H7 (cell line): ENCODE data around the gene MBLAC1. TPM values are rescaled to one million over a fixed set of nuclear protein-coding genes. Genes with fewer than 3 reads are reported as not detected.

ENCODE experiments used
- DNase-seq: peaks from one replicate; pipeline ENCODE4 v3.0.0; 2012
- H3K27me3 ChIP-seq: 2 replicates; pipeline ENCODE4 v1.6.0; 2011; ENCODE audit warnings: mild to moderate bottlenecking, low read length; ENCODE audit not compliant: control insufficient read depth, insufficient read depth
- H3K36me3 ChIP-seq: replicated peaks from 2 replicates; pipeline ENCODE4 v1.5.1; 2011; ENCODE audit warnings: low read length; ENCODE audit not compliant: control insufficient read depth, insufficient read depth
- H3K4me3 ChIP-seq: 2 replicates; pipeline ENCODE4 v1.5.1; 2011; ENCODE audit warnings: low read depth, mild to moderate bottlenecking, control low read depth, low read length, moderate library complexity; ENCODE audit not compliant: insufficient read depth
- total RNA-seq: library from RNA; depleted of rRNA; stranded (reverse); fragments of >200 nt; shearing (Covaris generic); gene quantifications from 2 replicates; pipeline ENCODE4 v1.2.3, GENCODE V29; 2014

MBLAC1 gene
- total RNA-seq, 1 experiment from 2014 or later, result 3.5 TPM

- DNase-seq, result peak; percentile 49
- Histone ChIP-seq H3K4me3 (no peak overlapping the region), H3K36me3 (peaks cover 32% of the 10 kb centered on the region), H3K27me3 (no peaks in the 10 kb centered on the region)
Observed at GRCh38 chr7:100107125-100107737, 19.5 kb upstream of the MBLAC1 start.

GRCh38 chr7:100107890-100108289 lies 18.9 kb upstream of the MBLAC1 start:
- DNase-seq, result no peak
- H3K27me3 ChIP-seq, result no peaks in the 10 kb centered on the region
- peaks cover 35% of the 10 kb centered on the region for H3K36me3 ChIP-seq
- no peak overlapping the region for H3K4me3 ChIP-seq

GRCh38 chr7:100109521-100110163 lies 17.1 kb upstream of the MBLAC1 start:
- no peak overlapping the region for H3K4me3 ChIP-seq
- peaks cover 41% of the 10 kb centered on the region for H3K36me3 ChIP-seq
- no peak for DNase-seq
- H3K27me3 ChIP-seq, result no peaks in the 10 kb centered on the region

- Histone ChIP-seq H3K4me3 (no peak overlapping the region), H3K36me3 (peaks cover 36% of the 10 kb centered on the region), H3K27me3 (no peaks in the 10 kb centered on the region)
- DNase-seq, result no peak
Observed at GRCh38 chr7:100111156-100111555, 15.6 kb upstream of the MBLAC1 start.

GRCh38 chr7:100111914-100112313 lies 14.9 kb upstream of the MBLAC1 start:
- H3K36me3 ChIP-seq, result peaks cover 35% of the 10 kb centered on the region
- H3K27me3 ChIP-seq, result no peaks in the 10 kb centered on the region
- peak; percentile 64 for DNase-seq
- H3K4me3 ChIP-seq, result no peak overlapping the region

- no peak for DNase-seq
- H3K36me3 ChIP-seq, result peaks cover 17% of the 10 kb centered on the region
- no peak overlapping the region for H3K4me3 ChIP-seq
- H3K27me3 ChIP-seq, result no peaks in the 10 kb centered on the region
Observed at GRCh38 chr7:100115026-100115425, 11.7 kb upstream of the MBLAC1 start.

- Histone ChIP-seq H3K36me3 (peaks cover 3% of the 10 kb centered on the region), H3K4me3 (peak overlapping the region; percentile 89), H3K27me3 (no peaks in the 10 kb centered on the region)
- no peak for DNase-seq
Observed at GRCh38 chr7:100118388-100119071, 8.2 kb upstream of the MBLAC1 start.

GRCh38 chr7:100119072-100119969 lies 7.4 kb upstream of the MBLAC1 start, which contains the start of the genes CNPY4 and TAF6:
Gene CNPY4 (plus strand): TSS chr7:100119634. CDS start chr7:100119745, 111 bp downstream.
Gene TAF6 (minus strand): TSS chr7:100119358. CDS start chr7:100114209, 5,149 bp downstream.
- DNase-seq, result peak; percentile 99
- H3K4me3 ChIP-seq, result peak within 1 kb of the TSS; percentile 89
- H3K27me3 ChIP-seq, result no peaks in the 10 kb centered on the region
- H3K36me3 ChIP-seq, result no peaks in the 10 kb centered on the region; the same call in 1 of the 2 replicates

- peak overlapping the region; percentile 89 for H3K4me3 ChIP-seq
- no peaks in the 10 kb centered on the region for H3K27me3 ChIP-seq
- no peaks in the 10 kb centered on the region; the same call in none of the 2 replicates for H3K36me3 ChIP-seq
- peak; percentile 83 for DNase-seq
Observed at GRCh38 chr7:100119970-100120732, 6.6 kb upstream of the MBLAC1 start.

- no peaks in the 10 kb centered on the region for H3K27me3 ChIP-seq
- DNase-seq, result peak; percentile 9
- no peaks in the 10 kb centered on the region; the same call in none of the 2 replicates for H3K36me3 ChIP-seq
- no peak overlapping the region for H3K4me3 ChIP-seq
Observed at GRCh38 chr7:100120733-100121036, 6.1 kb upstream of the MBLAC1 start.

GRCh38 chr7:100122067-100122466 lies 4.7 kb upstream of the MBLAC1 start:
- Histone ChIP-seq H3K27me3 (no peaks in the 10 kb centered on the region), H3K36me3 (no peaks in the 10 kb centered on the region; the same call in none of the 2 replicates), H3K4me3 (no peak overlapping the region)
- DNase-seq, result peak; percentile 41

GRCh38 chr7:100122568-100122967 lies 4.2 kb upstream of the MBLAC1 start:
- peaks cover 1% of the 10 kb centered on the region; the same call in 1 of the 2 replicates for H3K27me3 ChIP-seq
- DNase-seq, result peak; percentile 14

GRCh38 chr7:100124301-100125230 lies 2.2 kb upstream of the MBLAC1 start:
- Histone ChIP-seq H3K4me3 (no peak overlapping the region), H3K36me3 (no peaks in the 10 kb centered on the region; the same call in none of the 2 replicates), H3K27me3 (peaks cover 13% of the 10 kb centered on the region)
- DNase-seq, result peak; percentile 14

More at GRCh38 chr7:100122568-100122967, 4.2 kb upstream of the MBLAC1 start:
- H3K36me3 ChIP-seq, result no peaks in the 10 kb centered on the region; the same call in none of the 2 replicates
- H3K4me3 ChIP-seq, result no peak overlapping the region
